HepG2 (cell line): ENCODE data around the gene RUVBL1. TPM values are rescaled to one million over a fixed set of nuclear protein-coding genes. Genes with fewer than 3 reads are reported as not detected.

ENCODE experiments used
- CBX2 ChIP-seq, 2 experiments: fragments of 200-600 bp in 1 of 2; sonication (generic); formaldehyde crosslinking in 1 of 2; IDR thresholded peaks; 2 replicates each; pipeline versions ENCODE4 v1.7.0 to v1.8.1; 2018 to 2022; ENCODE audit warnings: low read depth in 2 of 2, low read length in 1 of 2, mild to moderate bottlenecking in 1 of 2, missing genetic modification reagents in 1 of 2
- CENPT ChIP-seq: sonication (generic); formaldehyde crosslinking; IDR thresholded peaks from 2 replicates; pipeline ENCODE4 v1.8.0; 2022; ENCODE audit warnings: low read depth, mild to moderate bottlenecking, moderate library complexity, missing genetic modification reagents
- CREB3 ChIP-seq: sonication (generic); formaldehyde crosslinking; IDR thresholded peaks from 2 replicates; pipeline ENCODE4 v1.5.0; 2020; ENCODE audit warnings: missing genetic modification reagents
- DMAP1 ChIP-seq: IDR thresholded peaks from 2 replicates; pipeline ENCODE4 v1.6.1; 2016
- HNF1B ChIP-seq: sonication (generic); formaldehyde crosslinking; IDR thresholded peaks from 2 replicates; pipeline ENCODE4 v1.5.1; 2020; ENCODE audit warnings: mild to moderate bottlenecking, moderate library complexity, missing genetic modification reagents
- KLF16 ChIP-seq, 2 experiments: sonication (generic) in 1 of 2; formaldehyde crosslinking in 1 of 2; IDR thresholded peaks; 2 replicates each; pipeline versions ENCODE4 v1.6.1 to v1.8.0; 2016 to 2023; ENCODE audit warnings: missing genetic modification reagents in 2 of 2, missing compliant biosample characterization in 1 of 2
- MAFK ChIP-seq, 2 experiments: IDR thresholded peaks in 1 of 2; conservative IDR thresholded peaks in 1 of 2; 2 replicates each; pipeline ENCODE4 v1.6.1; 2011; ENCODE audit warnings: improper control_type of control experiment in 2 of 2, low read length in 2 of 2
- MLLT10 ChIP-seq: sonication (generic); formaldehyde crosslinking; IDR thresholded peaks from 2 replicates; pipeline ENCODE4 v1.4.0; 2020; ENCODE audit warnings: missing genetic modification reagents
- MXD3 ChIP-seq: IDR thresholded peaks from 2 replicates; pipeline ENCODE4 v1.6.1; 2016; ENCODE audit warnings: mild to moderate bottlenecking, missing biosample characterization, missing genetic modification reagents
- PRMT3 ChIP-seq: sonication (generic); formaldehyde crosslinking; IDR thresholded peaks from 2 replicates; pipeline ENCODE4 v1.8.1; 2022; ENCODE audit warnings: low read depth, mild to moderate bottlenecking, moderate library complexity, missing genetic modification reagents, borderline replicate concordance
- SKI ChIP-seq: fragments of 450-650 bp; IDR thresholded peaks from one replicate; pipeline ENCODE4 v1.6.1; 2018; ENCODE audit warnings: mild to moderate bottlenecking; ENCODE audit not compliant: partially characterized antibody
- TAF1 ChIP-seq: sonication (generic); formaldehyde crosslinking; IDR thresholded peaks from 2 replicates; pipeline ENCODE4 v1.4.0; 2020; ENCODE audit warnings: missing genetic modification reagents
- ZC3H4 ChIP-seq: sonication (generic); formaldehyde crosslinking; IDR thresholded peaks from 2 replicates; pipeline ENCODE4 v1.4.0; 2020; ENCODE audit warnings: missing genetic modification reagents, borderline replicate concordance
- ZFP41 ChIP-seq: sonication (generic); formaldehyde crosslinking; IDR thresholded peaks from 2 replicates; pipeline ENCODE4 v1.4.0; 2020; ENCODE audit warnings: mild to moderate bottlenecking, missing genetic modification reagents, borderline replicate concordance
- ZNF3 ChIP-seq: IDR thresholded peaks from 2 replicates; pipeline ENCODE4 v1.7.0; 2017; ENCODE audit warnings: inconsistent platforms
- ZNF570 ChIP-seq: sonication (generic); formaldehyde crosslinking; IDR thresholded peaks from 2 replicates; pipeline ENCODE4 v1.4.0; 2020; ENCODE audit warnings: mild to moderate bottlenecking, missing genetic modification reagents, borderline replicate concordance
- ZNF891 ChIP-seq: sonication (generic); formaldehyde crosslinking; IDR thresholded peaks from 2 replicates; pipeline ENCODE4 v1.5.0; 2020; ENCODE audit warnings: mild to moderate bottlenecking, missing genetic modification reagents
- polyA plus RNA-seq, 8 experiments: library from polyadenylated mRNA; depleted of rRNA in 3 of 8; stranded (reverse) in 7 of 8; unstranded in 1 of 8; fragments of >200 nt; fragmentation: Illumina TruSeq in 4 of 8; extraction: Trizol in 4 of 8; gene quantifications; 2 replicates each; pipeline versions ENCODE4 v1.2.1 to v1.2.3, GENCODE V29; 2011 to 2016; ENCODE audit warnings: low read depth in 4 of 8, missing spikeins in 1 of 8, mixed read lengths in 1 of 8; ENCODE audit not compliant: insufficient read depth in 1 of 8
- total RNA-seq, 5 experiments: library from RNA; depleted of rRNA; stranded (reverse); fragments of >200 nt; fragmentation: Illumina TruSeq; extraction: Trizol; gene quantifications; 2 replicates each; pipeline ENCODE4 v1.2.3, GENCODE V29; 2016; ENCODE audit warnings: low read depth in 1 of 5
- TF ChIP-seq, protein P1 (sequence below): sonication (generic); formaldehyde crosslinking; IDR thresholded peaks from 2 replicates; pipeline ENCODE4 v1.4.0; 2020; ENCODE audit warnings: missing genetic modification reagents
- TF ChIP-seq, protein P2 (sequence below): IDR thresholded peaks from 2 replicates; pipeline ENCODE4 v1.6.1; 2016; ENCODE audit warnings: missing compliant biosample characterization, missing genetic modification reagents, borderline replicate concordance

RUVBL1 gene
- total and polyA plus RNA-seq, 2 of the 13 experiments (the other 11 are each of a cell fraction or from before 2014, with no cell fraction given) = 32.7 to 86.3 TPM

- no peak for TF ChIP-seq CREB3 (CRISPR knock-in tag)
- TF ChIP-seq HNF1B (CRISPR knock-in tag) = peak; percentile 51; the same call in 1 of the 2 replicates
- TF ChIP-seq MAFK (conservative IDR thresholded peaks at IDR 0.05 in 1 of 2, IDR thresholded peaks at IDR 0.05 in 1 of 2; ENCODE audit: low read length in 2 of 2) = no peak
- TF ChIP-seq ZNF570 (CRISPR knock-in tag) = no peak; the same call in 1 of the 2 replicates
- TF ChIP-seq, protein P1, sequence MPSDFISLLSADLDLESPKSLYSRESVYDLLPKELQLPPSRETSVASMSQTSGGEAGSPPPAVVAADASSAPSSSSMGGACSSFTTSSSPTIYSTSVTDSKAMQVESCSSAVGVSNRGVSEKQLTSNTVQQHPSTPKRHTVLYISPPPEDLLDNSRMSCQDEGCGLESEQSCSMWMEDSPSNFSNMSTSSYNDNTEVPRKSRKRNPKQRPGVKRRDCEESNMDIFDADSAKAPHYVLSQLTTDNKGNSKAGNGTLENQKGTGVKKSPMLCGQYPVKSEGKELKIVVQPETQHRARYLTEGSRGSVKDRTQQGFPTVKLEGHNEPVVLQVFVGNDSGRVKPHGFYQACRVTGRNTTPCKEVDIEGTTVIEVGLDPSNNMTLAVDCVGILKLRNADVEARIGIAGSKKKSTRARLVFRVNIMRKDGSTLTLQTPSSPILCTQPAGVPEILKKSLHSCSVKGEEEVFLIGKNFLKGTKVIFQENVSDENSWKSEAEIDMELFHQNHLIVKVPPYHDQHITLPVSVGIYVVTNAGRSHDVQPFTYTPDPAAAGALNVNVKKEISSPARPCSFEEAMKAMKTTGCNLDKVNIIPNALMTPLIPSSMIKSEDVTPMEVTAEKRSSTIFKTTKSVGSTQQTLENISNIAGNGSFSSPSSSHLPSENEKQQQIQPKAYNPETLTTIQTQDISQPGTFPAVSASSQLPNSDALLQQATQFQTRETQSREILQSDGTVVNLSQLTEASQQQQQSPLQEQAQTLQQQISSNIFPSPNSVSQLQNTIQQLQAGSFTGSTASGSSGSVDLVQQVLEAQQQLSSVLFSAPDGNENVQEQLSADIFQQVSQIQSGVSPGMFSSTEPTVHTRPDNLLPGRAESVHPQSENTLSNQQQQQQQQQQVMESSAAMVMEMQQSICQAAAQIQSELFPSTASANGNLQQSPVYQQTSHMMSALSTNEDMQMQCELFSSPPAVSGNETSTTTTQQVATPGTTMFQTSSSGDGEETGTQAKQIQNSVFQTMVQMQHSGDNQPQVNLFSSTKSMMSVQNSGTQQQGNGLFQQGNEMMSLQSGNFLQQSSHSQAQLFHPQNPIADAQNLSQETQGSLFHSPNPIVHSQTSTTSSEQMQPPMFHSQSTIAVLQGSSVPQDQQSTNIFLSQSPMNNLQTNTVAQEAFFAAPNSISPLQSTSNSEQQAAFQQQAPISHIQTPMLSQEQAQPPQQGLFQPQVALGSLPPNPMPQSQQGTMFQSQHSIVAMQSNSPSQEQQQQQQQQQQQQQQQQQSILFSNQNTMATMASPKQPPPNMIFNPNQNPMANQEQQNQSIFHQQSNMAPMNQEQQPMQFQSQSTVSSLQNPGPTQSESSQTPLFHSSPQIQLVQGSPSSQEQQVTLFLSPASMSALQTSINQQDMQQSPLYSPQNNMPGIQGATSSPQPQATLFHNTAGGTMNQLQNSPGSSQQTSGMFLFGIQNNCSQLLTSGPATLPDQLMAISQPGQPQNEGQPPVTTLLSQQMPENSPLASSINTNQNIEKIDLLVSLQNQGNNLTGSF (CRISPR knock-in tag) = no peak
- no peak for TF ChIP-seq PRMT3 (CRISPR knock-in tag)
- TF ChIP-seq MXD3 = peak; percentile 64
- no peak for TF ChIP-seq CENPT (CRISPR knock-in tag)
- TF ChIP-seq KLF16 (CRISPR knock-in tag; IDR thresholded peaks at IDR 0.05) = peak in 1 of 2 experiments; percentile 90; a peak in 2 of 4 replicates
- no peak for TF ChIP-seq SKI
- no peak for TF ChIP-seq CBX2 (IDR thresholded peaks at IDR 0.05; ENCODE audit: low read depth, low read length)
- TF ChIP-seq CBX2 (CRISPR knock-in tag; IDR thresholded peaks at IDR 0.05; ENCODE audit: low read depth) = no peak
- peak; percentile 93 for TF ChIP-seq DMAP1
- TF ChIP-seq ZC3H4 (CRISPR knock-in tag) = 0 out of 2 replicates have a peak, but pooled peaks have one; percentile 59
- peak; percentile 81 for TF ChIP-seq TAF1
- TF ChIP-seq ZNF891 (CRISPR knock-in tag) = peak; percentile 75; the same call in 1 of the 2 replicates
- TF ChIP-seq, protein P2, sequence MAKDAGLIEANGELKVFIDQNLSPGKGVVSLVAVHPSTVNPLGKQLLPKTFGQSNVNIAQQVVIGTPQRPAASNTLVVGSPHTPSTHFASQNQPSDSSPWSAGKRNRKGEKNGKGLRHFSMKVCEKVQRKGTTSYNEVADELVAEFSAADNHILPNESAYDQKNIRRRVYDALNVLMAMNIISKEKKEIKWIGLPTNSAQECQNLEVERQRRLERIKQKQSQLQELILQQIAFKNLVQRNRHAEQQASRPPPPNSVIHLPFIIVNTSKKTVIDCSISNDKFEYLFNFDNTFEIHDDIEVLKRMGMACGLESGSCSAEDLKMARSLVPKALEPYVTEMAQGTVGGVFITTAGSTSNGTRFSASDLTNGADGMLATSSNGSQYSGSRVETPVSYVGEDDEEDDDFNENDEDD (CRISPR knock-in tag) = peak; percentile 45; the same call in 1 of the 2 replicates
- TF ChIP-seq ZFP41 (CRISPR knock-in tag) = no peak
- no peak for TF ChIP-seq ZNF3 (CRISPR knock-in tag)
- TF ChIP-seq MLLT10 = no peak
These were observed at the start of gene RUVBL1 (continued) for GRCh38 chr3:128123538-128124368.
